Measurements from ENCODE around the gene SMLR1.

Gene SMLR1

GRCh38 chr6:130852844-130853554 lies 25.8 kb downstream of the SMLR1 start:
- no peak for DNase-seq (ENCODE audit: low spot score)

GRCh38 chr6:130853555-130854183 lies 26.5 kb downstream of the SMLR1 start:
- no peak for DNase-seq (ENCODE audit: low spot score)

GRCh38 chr6:130858054-130858453 lies 30.8 kb downstream of the SMLR1 start:
- no peak for DNase-seq (ENCODE audit: low spot score)

DNA sequence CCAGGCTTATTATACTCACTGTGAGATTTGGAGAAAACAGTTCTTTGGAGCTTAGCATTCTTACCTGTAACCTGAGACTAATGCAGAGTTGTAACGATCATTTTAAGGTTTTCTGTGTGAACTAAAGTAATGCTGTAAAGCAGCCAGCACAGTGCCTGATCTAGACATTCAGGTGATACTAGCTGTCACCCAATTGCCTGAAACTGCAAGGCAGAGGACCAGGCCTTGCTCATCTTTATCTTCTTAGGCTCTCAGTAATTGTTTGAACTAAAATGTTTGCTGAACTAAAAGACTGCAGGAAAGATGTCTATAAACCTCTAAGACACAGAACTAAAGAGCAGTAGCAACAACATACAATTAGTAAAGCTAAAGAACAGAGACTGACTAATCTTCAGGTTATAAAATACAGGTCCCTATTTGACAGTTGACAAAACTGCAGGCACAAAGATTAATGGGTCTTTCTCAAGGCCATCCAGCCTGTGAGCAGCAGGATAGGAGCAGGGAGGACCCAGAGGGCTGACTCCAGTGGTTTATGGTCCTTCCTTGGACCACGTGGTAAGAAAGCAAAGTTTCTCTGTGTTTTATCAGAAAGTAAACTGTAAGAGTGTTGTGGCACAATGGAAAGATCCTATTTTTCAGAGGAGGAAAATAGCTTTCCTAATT lies 31.4 kb downstream of the SMLR1 start:
- DNase-seq (ENCODE audit: low spot score) = no peak

GRCh38 chr6:130859161-130859867 lies 32.1 kb downstream of the SMLR1 start:
- DNase-seq (ENCODE audit: low spot score) = no peak

DNA sequence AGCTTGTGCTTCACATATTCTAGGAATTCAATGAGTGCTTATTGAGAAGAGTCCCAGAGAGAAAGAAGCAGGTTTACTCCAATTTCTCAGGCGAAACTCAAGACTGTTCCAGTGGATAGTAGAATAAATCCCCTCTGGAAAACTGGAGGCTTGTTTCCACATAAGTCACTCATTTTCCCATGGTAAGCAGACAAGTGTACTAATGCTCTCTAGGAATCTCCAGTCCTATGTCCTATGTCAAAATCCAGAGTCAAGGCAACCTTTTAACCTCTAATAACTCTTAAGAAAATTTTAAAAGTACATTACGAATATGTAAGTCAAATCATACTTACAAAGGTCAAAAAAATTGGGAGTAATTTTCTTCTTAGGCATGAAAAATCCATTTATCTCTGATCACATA lies 35.2 kb downstream of the SMLR1 start:
- no peak for DNase-seq (ENCODE audit: low spot score)

- no peak for DNase-seq (ENCODE audit: low spot score)
These were observed 36.4 kb downstream of the SMLR1 start for GRCh38 chr6:130863415-130864230.

DNA sequence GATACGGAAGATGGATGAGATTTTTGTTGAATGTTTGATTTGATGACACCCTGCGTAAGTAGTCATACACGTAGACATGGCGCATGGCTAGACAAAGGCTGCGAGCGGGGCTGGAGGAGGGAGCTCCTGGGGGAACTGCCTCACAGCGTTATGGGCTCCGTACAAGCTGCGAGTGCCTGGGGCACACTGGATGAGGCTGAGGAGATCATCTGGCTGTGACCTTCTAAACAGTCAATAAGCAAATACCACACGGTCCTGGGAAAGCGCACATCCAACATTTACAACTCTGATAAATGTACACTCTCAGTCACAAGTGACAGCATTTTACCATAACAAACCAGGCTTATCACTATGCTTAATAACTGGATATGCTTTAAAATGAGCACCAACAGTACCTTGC lies 37.1 kb downstream of the SMLR1 start:
- DNase-seq (ENCODE audit: low spot score) = no peak

- DNase-seq (ENCODE audit: low spot score) = no peak
These were observed 38.6 kb downstream of the SMLR1 start for GRCh38 chr6:130865793-130866192.

DNA sequence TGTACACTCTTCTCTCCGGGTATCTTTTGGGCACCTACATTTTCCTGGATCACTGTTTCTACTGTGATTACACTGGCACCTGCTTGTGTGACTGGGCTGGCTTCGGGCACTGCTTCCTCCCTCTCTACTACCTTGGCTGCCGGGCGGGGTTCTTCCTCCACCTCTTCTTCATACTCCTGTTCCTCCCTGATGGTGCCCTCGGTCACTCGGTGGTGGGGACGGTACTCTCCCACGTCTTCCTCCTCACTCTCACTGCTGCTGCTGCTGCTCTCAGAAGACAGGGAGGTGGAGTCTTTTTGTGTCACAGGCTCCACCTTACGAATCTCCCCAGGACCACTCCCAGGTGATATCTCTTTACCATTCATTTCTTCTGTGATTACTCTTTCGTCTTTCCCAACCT lies 42.5 kb downstream of the SMLR1 start:
- no peak for DNase-seq (ENCODE audit: low spot score)

DNA sequence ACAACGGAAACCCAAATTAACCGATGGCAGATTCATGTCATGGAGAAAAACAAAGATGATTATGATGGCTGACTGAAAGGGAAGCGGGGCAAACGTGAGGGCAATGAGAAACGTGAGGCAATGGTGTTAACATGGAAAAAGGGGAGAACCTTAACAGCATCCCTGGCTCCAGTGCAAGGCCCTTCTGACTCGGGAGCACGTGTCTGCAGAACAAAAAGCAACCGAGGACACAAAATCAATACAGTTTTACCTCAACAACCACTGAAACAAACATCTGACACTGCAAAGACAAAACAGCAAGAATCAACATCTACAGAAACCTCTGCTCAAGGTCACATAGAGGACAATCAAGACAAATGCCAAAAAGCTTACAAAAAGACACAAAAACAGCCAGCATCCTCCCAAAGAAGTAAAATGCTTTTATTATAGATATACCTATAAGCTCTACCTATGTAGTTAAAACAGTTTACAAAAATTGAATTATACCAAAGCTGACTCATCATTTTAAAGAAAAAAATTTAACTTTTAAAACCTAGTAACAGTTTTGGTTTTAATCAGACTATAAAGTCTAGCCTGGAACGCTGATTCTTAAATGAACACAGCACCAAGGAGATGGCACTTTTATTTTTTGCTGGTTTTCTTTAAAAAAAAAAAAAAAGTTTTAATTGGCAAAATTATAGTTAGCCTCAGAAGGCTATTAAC lies 43.1 kb downstream of the SMLR1 start:
- no peak for DNase-seq (ENCODE audit: low spot score)

DNA sequence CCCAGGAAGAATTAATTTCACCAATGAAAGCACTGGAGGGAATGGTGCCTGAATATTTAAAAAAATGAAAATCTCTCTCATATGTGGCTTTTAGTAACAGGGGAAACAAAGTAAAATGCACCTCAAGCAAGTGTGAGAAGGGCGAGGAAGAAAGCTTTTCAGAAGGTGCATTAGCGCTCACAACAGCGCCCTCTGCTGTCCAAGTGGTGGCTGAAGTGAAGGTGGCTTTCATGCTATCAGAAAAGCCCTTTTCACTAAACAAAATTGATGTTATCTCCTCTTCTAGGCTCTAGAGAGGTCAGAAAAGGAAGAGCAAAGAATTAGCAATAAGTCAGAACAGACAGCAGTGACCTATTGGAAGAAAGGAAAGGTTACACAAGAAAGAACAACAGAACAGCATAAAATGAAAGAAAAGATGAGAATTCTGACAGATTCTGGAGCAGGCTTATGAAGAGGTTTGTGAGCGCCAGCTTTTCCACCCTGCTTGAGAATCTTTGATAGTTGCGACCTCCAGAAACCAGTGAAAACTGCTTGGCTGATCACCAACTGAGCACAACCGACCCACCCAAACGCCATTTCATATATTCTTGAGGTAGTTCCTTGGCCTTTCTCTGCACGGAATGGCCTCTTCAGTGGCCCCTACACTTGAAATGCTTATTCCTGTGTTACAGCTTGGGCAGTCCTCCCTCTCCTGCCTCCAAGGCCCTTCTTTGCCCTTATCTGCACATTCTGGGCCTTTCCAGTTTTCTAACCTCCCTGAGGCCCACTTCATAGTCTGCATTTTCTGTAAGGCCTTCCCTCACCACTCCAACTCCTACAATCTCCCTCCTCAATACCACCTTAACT lies 45.3 kb downstream of the SMLR1 start:
- DNase-seq (ENCODE audit: low spot score) = peak; percentile 70

DNA sequence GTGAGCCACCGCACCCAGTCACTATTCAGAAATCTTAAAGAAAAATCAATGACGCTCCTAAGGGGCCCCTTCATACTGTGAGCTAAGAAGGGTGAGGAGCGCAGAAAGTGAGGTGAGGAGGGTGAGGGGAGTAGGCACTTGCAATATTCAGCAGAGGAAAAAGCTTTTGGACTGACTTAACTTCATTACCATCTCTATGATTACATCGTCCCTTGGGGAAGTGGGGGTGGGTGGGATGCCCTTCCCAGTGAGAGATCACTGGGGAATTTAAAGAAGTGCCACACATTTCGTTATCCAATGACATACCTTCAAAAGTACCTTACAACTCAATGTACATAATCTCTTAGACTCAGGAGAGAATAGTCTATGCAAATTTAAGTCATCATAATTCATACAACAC lies 46.5 kb downstream of the SMLR1 start:
- no peak for DNase-seq (ENCODE audit: low spot score)

GRCh38 chr6:130879826-130880225 lies 52.6 kb downstream of the SMLR1 start:
- no peak for DNase-seq (ENCODE audit: low spot score)

DNA sequence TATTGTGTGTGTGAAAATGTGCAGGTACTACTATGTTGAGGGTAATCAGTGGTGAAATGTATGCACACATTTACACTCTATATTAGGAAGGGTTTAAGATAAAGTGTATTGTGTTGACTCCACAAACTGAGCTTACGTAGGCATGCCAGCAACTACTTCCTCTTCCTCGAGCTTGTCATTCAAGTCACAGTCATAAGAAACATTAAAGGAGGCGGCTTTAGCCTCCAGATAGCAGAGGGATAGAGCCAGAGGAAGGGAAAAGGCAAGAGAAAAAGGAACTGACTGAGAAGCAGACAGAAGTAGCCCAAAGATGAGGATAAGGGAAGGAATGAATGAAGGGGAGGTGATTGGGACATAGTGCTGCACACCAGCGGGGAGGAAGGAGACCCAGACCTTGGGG lies 55.2 kb downstream of the SMLR1 start:
- no peak for DNase-seq (ENCODE audit: low spot score)

- DNase-seq (ENCODE audit: low spot score) = peak; percentile 65
These were observed 58.4 kb downstream of the SMLR1 start for GRCh38 chr6:130885392-130886192.
